K562 (cell line): ENCODE measurements around the gene SYT6. TPM values are rescaled to one million over a fixed set of nuclear protein-coding genes. Genes with fewer than 3 reads are reported as not detected.
A peak's percentile ranks its signal among the peaks of the same experiment; 100 is the strongest.

Experiments
- ATAC-seq: fragments of 200-7000 bp; cut with Tn5 transposase; 3 replicates; pipeline ENCODE4 v1.9.1; 2020; ENCODE audit warnings: moderate library complexity
- BruUV-seq: library from RNA; stranded (reverse); fragments of 400-500 nt; replicated peaks from 2 replicates; lab custom pipeline; 2021; lab: Mats Ljungman, UMichigan
- CTCF ChIA-PET: fragments of 300-600 bp; formaldehyde crosslinking; extraction: SDS; loops from one replicate; lab custom pipeline; 2021; ENCODE audit warnings: low intra/inter-chr PET ratio; lab: Yijun Ruan, JAX
- POLR2A ChIA-PET: fragments of 300-600, 350-650 bp; sonication (Branson Sonifier 250); formaldehyde crosslinking; extraction: SDS; loops from one replicate; lab custom pipeline; 2021; ENCODE audit warnings: antibody characterized with exemption, inconsistent platforms; lab: Yijun Ruan, JAX
- DNase-seq, 4 experiments: peaks; one replicate each; pipeline versions ENCODE4 v3.0.0 to v3.0.0-alpha.2; 2011 to 2018; ENCODE audit warnings: low spot score in 3 of 4, mixed read lengths in 3 of 4; ENCODE audit errors: extremely low read depth in 1 of 4
- FAIRE-seq: peaks from 2 replicates; lab custom pipeline; 2011; peaks lifted over from hg19 to GRCh38; lab: Jason Lieb, UNC
- H2AFZ ChIP-seq: 2 replicates; pipeline ENCODE4 v1.6.0; 2011; ENCODE audit warnings: low read depth, low read length, control low read depth, inconsistent platforms
- H3K27ac ChIP-seq: fragments of 200-600 bp; 3 replicates; pipeline ENCODE4 v1.8.0; 2011; ENCODE audit warnings: low read depth, mild to moderate bottlenecking, control low read depth, inconsistent platforms, low read length, moderate library complexity, mixed read lengths; ENCODE audit errors: extremely low read depth
- H3K27me3 ChIP-seq, 2 experiments: fragments of 300-600 bp in 1 of 2; 2 replicates in 1 of 2; 3 replicates in 1 of 2; pipeline versions ENCODE4 v1.6.0 to v1.8.0; 2011; ENCODE audit warnings: inconsistent platforms in 2 of 2, low read length in 2 of 2, mild to moderate bottlenecking in 1 of 2, mixed read lengths in 1 of 2, moderate library complexity in 1 of 2; ENCODE audit not compliant: control insufficient read depth in 2 of 2, insufficient read depth in 2 of 2
- H3K36me3 ChIP-seq: fragments of 300-600 bp; 3 replicates; pipeline ENCODE4 v1.8.0; 2011; ENCODE audit warnings: mild to moderate bottlenecking, low read length, inconsistent platforms; ENCODE audit not compliant: control insufficient read depth, insufficient read depth
- H3K4me1 ChIP-seq, 2 experiments: fragments of 200-600 bp in 1 of 2; replicated peaks in 1 of 2; 2 replicates in 1 of 2; 3 replicates in 1 of 2; pipeline versions ENCODE4 v1.5.1 to v1.8.0; 2011; ENCODE audit warnings: inconsistent platforms in 2 of 2, low read length in 2 of 2, mild to moderate bottlenecking in 1 of 2, mixed read lengths in 1 of 2, moderate library complexity in 1 of 2; ENCODE audit not compliant: control insufficient read depth in 2 of 2, insufficient read depth in 2 of 2
- H3K4me2 ChIP-seq: 2 replicates; pipeline ENCODE4 v1.6.1; 2011; ENCODE audit warnings: low read length, control low read depth, inconsistent platforms, mixed read lengths; ENCODE audit not compliant: insufficient read depth
- H3K4me3 ChIP-seq: fragments of 200-600 bp; sonication (generic), shearing (Covaris generic); 2 replicates; pipeline ENCODE4 v1.5.1; 2016; ENCODE audit warnings: control low read depth, inconsistent platforms
- H3K79me2 ChIP-seq: fragments of 200-600 bp; 3 replicates; pipeline ENCODE4 v1.8.0; 2011; ENCODE audit warnings: low read length, inconsistent platforms; ENCODE audit not compliant: control insufficient read depth, insufficient read depth
- H3K9ac ChIP-seq, 2 experiments: 2 replicates each; pipeline versions ENCODE4 v1.6.0 to v1.6.1; 2011; ENCODE audit warnings: low read depth in 2 of 2, low read length in 2 of 2, control low read depth in 1 of 2, inconsistent platforms in 1 of 2, mild to moderate bottlenecking in 1 of 2, mixed read lengths in 1 of 2; ENCODE audit not compliant: insufficient read depth in 1 of 2
- H3K9me1 ChIP-seq: one replicate; pipeline ENCODE4 v1.6.0; 2011; ENCODE audit warnings: inconsistent platforms, mild to moderate bottlenecking, low read length, moderate library complexity; ENCODE audit not compliant: control insufficient read depth, insufficient read depth
- H3K9me3 ChIP-seq: replicated peaks from 2 replicates; pipeline ENCODE4 v1.5.1; 2011; ENCODE audit warnings: low read depth, low read length, inconsistent platforms; ENCODE audit not compliant: control insufficient read depth, insufficient read depth
- H4K20me1 ChIP-seq: replicated peaks from 2 replicates; pipeline ENCODE4 v1.6.1; 2011; ENCODE audit warnings: low read length, inconsistent platforms, mixed read lengths; ENCODE audit not compliant: control insufficient read depth, insufficient read depth
- BRCA1 ChIP-seq, 2 experiments: fragments of 450-650 bp in 1 of 2; sonication (generic) in 1 of 2; formaldehyde crosslinking in 1 of 2; IDR thresholded peaks; 2 replicates each; pipeline versions ENCODE4 v1.5.0 to v1.6.1; 2017 to 2020; ENCODE audit warnings: mild to moderate bottlenecking in 1 of 2, missing genetic modification reagents in 1 of 2
- FOXA3 ChIP-seq, 2 experiments: fragments of 450-650 bp in 1 of 2; sonication (generic) in 1 of 2; formaldehyde crosslinking; IDR thresholded peaks in 1 of 2; conservative IDR thresholded peaks in 1 of 2; 2 replicates each; pipeline versions ENCODE4 v1.4.0 to v1.8.0; 2020 to 2022; ENCODE audit warnings: mild to moderate bottlenecking in 2 of 2, missing genetic modification reagents in 1 of 2
- KDM4B ChIP-seq, 2 experiments: fragments of 450-650 bp in 1 of 2; sonication (generic) in 1 of 2; IDR thresholded peaks; 2 replicates each; pipeline ENCODE4 v1.6.1; 2016 to 2017; ENCODE audit warnings: borderline replicate concordance in 2 of 2, antibody characterized with exemption in 1 of 2, low read depth in 1 of 2, mild to moderate bottlenecking in 1 of 2
- NFIC ChIP-seq: fragments of 450-650 bp; IDR thresholded peaks from 2 replicates; pipeline ENCODE4 v1.6.1; 2017; ENCODE audit warnings: mild to moderate bottlenecking, inconsistent platforms
- NFIX ChIP-seq: fragments of 250-450 bp; sonication (Bioruptor Pico); IDR thresholded peaks from 2 replicates; pipeline ENCODE4 v1.4.0; 2020; ENCODE audit warnings: low read depth, mild to moderate bottlenecking, moderate library complexity
- POLR2AphosphoS2 ChIP-seq: IDR thresholded peaks from 2 replicates; pipeline ENCODE4 v1.6.1; 2012; ENCODE audit warnings: low read length, improper control_type of control experiment
- SNIP1 ChIP-seq: fragments of 450-650 bp; IDR thresholded peaks from 2 replicates; pipeline ENCODE4 v1.7.1; 2017; ENCODE audit warnings: low read depth, mild to moderate bottlenecking
- THAP12 ChIP-seq: fragments of 250-450 bp; sonication (Bioruptor Pico); IDR thresholded peaks from 2 replicates; pipeline ENCODE4 v1.9.0; 2021; ENCODE audit warnings: mild to moderate bottlenecking, inconsistent platforms
- YBX1 ChIP-seq: fragments of 450-650 bp; IDR thresholded peaks from 2 replicates; pipeline ENCODE4 v1.7.1; 2016; ENCODE audit warnings: mild to moderate bottlenecking
- ZNF449 ChIP-seq: fragments of 250-450 bp; sonication (Bioruptor Pico); IDR thresholded peaks from 2 replicates; pipeline ENCODE4 v1.8.0; 2022; ENCODE audit warnings: moderate library complexity, mild to moderate bottlenecking, inconsistent platforms
- WGBS: fragments of 100-300 bp; shearing (Covaris generic); methylation state at CpG from one replicate; pipeline ENCODE4 v1.1.6; 2016; ENCODE audit warnings: low coverage, mixed read lengths; ENCODE audit not compliant: insufficient coverage; ENCODE audit errors: missing lambda C conversion rate; 5-methylcytosine and 5-hydroxymethylcytosine counted together
- in situ Hi-C: fragments of 300-500 bp; cut with MboI; formaldehyde crosslinking; loops from 4 replicates; pipeline ENCODE4 v1.15.0; 2018; ENCODE audit warnings: inconsistent platforms, mixed read lengths
- intact Hi-C: fragments of 100-400 bp; cut with micrococcal nuclease; formaldehyde crosslinking; loops from 2 replicates; pipeline ENCODE4 v1.14.2; 2022
- polyA plus RNA-seq, 8 experiments: library from polyadenylated mRNA; depleted of rRNA in 4 of 8; stranded (reverse) in 5 of 8; unstranded in 3 of 8; fragments of >200 nt; fragmentation: Nextera tagmentation in 2 of 8; fragmentation: Illumina TruSeq in 1 of 8; extraction: Ambion mirVana in 2 of 8; extraction: Trizol in 1 of 8; gene quantifications; 2 replicates each; pipeline versions ENCODE4 v1.2.1 to v1.2.3, GENCODE V29; 2011 to 2014; ENCODE audit warnings: inconsistent platforms in 1 of 8, missing spikeins in 1 of 8
- total RNA-seq, 7 experiments: library from RNA; depleted of rRNA in 6 of 7; stranded (reverse); fragments of >200 nt in 6 of 7; fragmentation: Illumina TruSeq in 2 of 7; extraction: Trizol in 2 of 7; gene quantifications; 2 replicates each; pipeline versions ENCODE4 v1.2.1 to v1.2.3, GENCODE V29; 2011 to 2021; ENCODE audit warnings: low replicate concordance in 1 of 7

Gene SYT6
- total and polyA plus RNA-seq, 9 of the 15 experiments (the other 6 are each of a cell fraction or from before 2014, with no cell fraction given) = 0.06 TPM; not detected in 8

- H3K27me3 ChIP-seq = peaks cover 13 to 30% of the 10 kb centered on the region in 2 experiments; a peak in 4 of 5 replicates
- POLR2A ChIA-PET = interaction anchor here (0.6 to 1.5 kb wide), 2 partner anchors 9 to 109 kb away, joined by 3 to 6 read pairs; no protein-coding TSS in a partner anchor
- intact Hi-C loops = no loop called here
- in situ Hi-C loops = no loop called here
- TF ChIP-seq FOXA3 (CRISPR knock-in tag; conservative IDR thresholded peaks at IDR 0.05 in 1 of 2, IDR thresholded peaks at IDR 0.05 in 1 of 2) = no peak
- TF ChIP-seq NFIX (CRISPR knock-in tag) = peak; percentile 65
- peak; percentile 94 for TF ChIP-seq NFIC
- TF ChIP-seq, all 486 proteins: peak for 2
- BruUV-seq = no TSS peak
- 2% methylated on average over 6 of the region's 6 CpGs for WGBS
- DNase-seq (no peak), FAIRE-seq (no peak), ATAC-seq (no peak)
- Histone ChIP-seq H3K79me2 (no peaks in the 10 kb centered on the region), H3K36me3 (no peaks in the 10 kb centered on the region), H3K9me1 (no peaks in the 10 kb centered on the region), H2AFZ (no peak overlapping the region), H3K4me1 (no peaks in the 10 kb centered on the region), H3K4me3 (no peak overlapping the region), H3K27ac (no peak overlapping the region), H4K20me1 (no peaks in the 10 kb centered on the region), H3K4me2 (no peak overlapping the region), H3K9me3 (no peaks in the 10 kb centered on the region), H3K9ac (no peak overlapping the region)
- CTCF ChIA-PET = no interaction called here
Observed at GRCh38 chr1:114128293-114128692, 25.4 kb downstream of the SYT6 start.

GRCh38 chr1:114126261-114127095 is 27.2 kb downstream of the SYT6 start:
- Histone ChIP-seq H3K4me1 (no peaks in the 10 kb centered on the region), H3K9ac (no peak overlapping the region), H2AFZ (no peak overlapping the region), H3K27ac (no peak overlapping the region), H3K36me3 (no peaks in the 10 kb centered on the region), H3K27me3 (peaks cover 5 to 21% of the 10 kb centered on the region in 2 experiments; a peak in 4 of 5 replicates), H3K4me3 (no peak overlapping the region), H3K4me2 (no peak overlapping the region), H4K20me1 (no peaks in the 10 kb centered on the region), H3K9me1 (no peaks in the 10 kb centered on the region), H3K79me2 (no peaks in the 10 kb centered on the region), H3K9me3 (no peaks in the 10 kb centered on the region)
- in situ Hi-C loops (no loop called here), intact Hi-C loops (no loop called here)
- ATAC-seq = no peak
- CTCF ChIA-PET = no interaction called here
- DNase-seq = no peak
- POLR2A ChIA-PET = interaction anchor here (0.7 to 1.5 kb wide), 3 partner anchors 11 to 145 kb away, joined by 3 to 6 read pairs (median 3); no protein-coding TSS in a partner anchor
- WGBS = 3% methylated on average over 10 of the region's 10 CpGs
- BruUV-seq = no TSS peak
- FAIRE-seq = no peak
- no peak for TF ChIP-seq BRCA1 (IDR thresholded peaks at IDR 0.05)
- no peak for TF ChIP-seq BRCA1 (CRISPR knock-in tag; IDR thresholded peaks at IDR 0.05)
- TF ChIP-seq POLR2AphosphoS2 = no peak
- no peak for TF ChIP-seq KDM4B (IDR thresholded peaks at IDR 0.05; ENCODE audit: borderline replicate concordance in 2 of 2, low read depth in 1 of 2)
- no peak for TF ChIP-seq THAP12 (CRISPR knock-in tag)
- TF ChIP-seq SNIP1 = no peak
- no peak for TF ChIP-seq ZNF449
- no peak for TF ChIP-seq YBX1
